GM12801 (cell line): Measurements from ENCODE around the gene TMTC2.

ENCODE experiments used
- TF ChIP-seq, protein P1 (sequence below): IDR thresholded peaks from one replicate; pipeline ENCODE4 v1.5.1; 2011; ENCODE audit warnings: control low read depth; ENCODE audit not compliant: insufficient read length; ENCODE audit errors: extremely low read depth

TMTC2 gene

DNA sequence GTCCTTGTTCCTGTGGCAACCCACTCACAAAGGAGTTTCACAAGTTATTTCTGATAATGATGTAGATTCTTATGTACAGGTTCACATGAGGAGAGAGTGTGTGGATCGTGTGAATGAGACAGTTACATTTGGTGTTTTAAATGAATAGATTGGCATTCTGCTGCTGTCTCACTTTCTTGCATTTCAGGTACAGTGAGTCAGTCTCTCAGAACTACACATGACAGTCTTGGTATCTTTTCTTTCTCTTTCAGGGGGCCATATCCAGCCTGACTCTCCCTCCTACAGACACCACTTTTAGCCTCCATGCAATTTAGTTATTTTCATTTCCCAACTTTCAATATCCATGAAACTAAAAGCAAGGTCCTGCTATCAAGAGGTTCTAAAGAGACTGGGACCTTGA is 19.9 kb upstream of the TMTC2 start:
- TF ChIP-seq, protein P1, sequence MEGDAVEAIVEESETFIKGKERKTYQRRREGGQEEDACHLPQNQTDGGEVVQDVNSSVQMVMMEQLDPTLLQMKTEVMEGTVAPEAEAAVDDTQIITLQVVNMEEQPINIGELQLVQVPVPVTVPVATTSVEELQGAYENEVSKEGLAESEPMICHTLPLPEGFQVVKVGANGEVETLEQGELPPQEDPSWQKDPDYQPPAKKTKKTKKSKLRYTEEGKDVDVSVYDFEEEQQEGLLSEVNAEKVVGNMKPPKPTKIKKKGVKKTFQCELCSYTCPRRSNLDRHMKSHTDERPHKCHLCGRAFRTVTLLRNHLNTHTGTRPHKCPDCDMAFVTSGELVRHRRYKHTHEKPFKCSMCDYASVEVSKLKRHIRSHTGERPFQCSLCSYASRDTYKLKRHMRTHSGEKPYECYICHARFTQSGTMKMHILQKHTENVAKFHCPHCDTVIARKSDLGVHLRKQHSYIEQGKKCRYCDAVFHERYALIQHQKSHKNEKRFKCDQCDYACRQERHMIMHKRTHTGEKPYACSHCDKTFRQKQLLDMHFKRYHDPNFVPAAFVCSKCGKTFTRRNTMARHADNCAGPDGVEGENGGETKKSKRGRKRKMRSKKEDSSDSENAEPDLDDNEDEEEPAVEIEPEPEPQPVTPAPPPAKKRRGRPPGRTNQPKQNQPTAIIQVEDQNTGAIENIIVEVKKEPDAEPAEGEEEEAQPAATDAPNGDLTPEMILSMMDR: no peak

DNA sequence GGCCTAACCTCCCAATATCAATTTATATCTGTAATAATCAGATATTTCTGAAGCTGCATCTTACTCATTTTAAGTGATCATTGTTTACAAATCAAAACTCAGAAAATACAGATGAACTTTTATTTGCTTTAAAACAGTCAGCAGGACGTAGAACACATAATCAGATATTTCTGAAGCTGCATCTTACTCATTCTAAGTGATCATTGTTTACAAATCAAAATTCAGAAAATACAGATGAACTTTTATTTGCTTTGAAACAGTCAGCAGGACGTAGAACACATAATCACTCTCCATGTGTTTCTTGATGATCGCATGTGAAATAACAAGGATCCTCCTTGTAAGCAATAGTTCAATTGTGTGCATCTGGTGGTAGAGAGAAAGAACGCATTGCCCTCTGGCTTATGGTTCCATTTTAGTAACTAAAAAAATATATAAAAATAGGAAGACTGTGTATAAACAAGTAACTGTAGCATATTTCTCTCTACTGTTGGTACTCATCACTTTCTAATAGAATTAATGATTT is 15.0 kb upstream of the TMTC2 start:
- TF ChIP-seq, protein P1: no peak

DNA sequence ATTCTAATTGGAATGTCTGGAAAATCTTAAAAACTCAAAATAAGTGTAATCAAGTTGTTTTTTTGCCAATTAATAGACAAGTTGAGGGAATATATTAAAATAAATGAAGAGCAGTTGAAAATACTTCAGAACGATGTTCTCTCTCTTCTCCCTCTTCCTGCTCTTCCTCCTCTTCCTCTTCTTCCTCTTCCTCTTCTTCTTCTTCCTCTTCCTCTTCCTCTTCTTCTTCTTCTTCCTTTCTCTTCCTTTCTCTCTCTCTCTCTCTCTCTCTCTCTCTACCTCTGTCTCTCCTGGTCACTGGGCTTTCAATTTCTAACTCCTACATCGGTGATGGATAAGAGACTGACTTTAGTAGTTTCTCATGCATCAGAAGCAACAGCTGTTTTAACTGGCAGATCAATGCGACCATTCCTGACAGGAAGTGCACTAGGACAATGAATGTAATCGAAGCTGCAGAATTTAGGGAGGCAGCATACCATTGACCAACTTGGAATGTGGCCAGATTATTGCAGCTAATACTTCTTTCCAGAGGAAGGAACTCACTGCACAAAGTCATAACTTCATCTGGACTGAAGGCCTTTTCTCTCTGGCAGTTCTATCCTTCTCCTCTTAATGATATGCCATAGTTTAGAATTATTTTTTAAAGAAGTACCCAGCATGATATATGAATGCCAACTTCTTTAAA is 13.8 kb upstream of the TMTC2 start:
- TF ChIP-seq, protein P1: no peak

DNA sequence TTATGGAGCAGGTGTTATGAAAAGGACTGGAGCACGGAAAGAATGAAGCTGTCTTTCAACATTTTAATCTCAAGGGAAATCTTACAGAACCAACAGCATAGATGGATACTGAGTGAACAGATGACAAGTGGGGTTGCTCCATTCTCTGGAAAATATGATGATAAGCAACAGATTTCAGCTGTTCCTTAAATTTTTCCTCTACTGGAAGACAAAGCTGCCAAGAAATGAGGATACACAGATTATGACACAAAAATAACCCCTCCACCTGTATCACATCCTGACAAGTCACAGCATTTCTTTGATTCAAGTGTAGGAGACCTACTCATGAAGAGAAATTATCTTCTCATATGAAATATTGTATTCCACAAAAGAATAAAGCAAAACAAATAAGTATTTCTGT is 13.0 kb upstream of the TMTC2 start:
- TF ChIP-seq, protein P1: no peak

DNA sequence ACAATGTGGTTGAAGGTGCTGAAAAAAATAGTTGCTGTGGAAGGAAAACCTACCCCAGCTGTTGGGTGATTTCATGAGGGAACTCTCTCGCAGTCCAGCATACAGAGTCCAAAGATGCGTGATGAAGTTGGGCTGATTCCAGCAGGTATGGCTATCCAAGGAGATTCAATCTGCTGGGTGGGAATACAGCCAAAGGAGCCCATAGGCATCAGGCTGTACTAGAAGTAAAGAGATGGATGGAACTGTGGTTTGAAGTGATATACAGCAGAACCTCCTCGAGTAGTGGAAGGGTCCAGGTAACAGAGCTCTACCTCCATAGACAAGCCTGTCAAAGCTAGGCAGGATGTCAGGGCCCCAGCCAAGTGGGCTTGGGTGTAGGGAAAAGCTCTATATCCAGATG is 11.5 kb upstream of the TMTC2 start:
- TF ChIP-seq, protein P1: no peak

DNA sequence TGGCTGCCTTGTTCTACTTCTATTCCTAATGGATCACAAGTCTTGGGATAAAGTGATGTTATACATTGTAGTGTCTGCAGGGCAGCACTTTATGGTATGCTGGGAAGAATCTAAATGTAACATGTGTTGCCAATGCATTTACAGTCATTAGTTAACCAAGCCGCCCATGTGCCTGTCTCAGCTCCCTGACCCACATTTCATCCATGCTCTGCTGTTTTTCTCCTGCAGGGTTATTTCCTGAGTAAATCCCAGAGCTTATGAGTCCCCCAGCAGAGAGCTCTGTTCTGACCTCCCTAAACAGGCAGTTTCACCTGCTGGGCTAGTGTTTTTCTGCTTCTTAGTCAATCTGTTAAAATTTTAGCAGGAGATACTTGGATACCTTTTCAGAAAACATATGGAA is 4.4 kb upstream of the TMTC2 start:
- TF ChIP-seq, protein P1: no peak

DNA sequence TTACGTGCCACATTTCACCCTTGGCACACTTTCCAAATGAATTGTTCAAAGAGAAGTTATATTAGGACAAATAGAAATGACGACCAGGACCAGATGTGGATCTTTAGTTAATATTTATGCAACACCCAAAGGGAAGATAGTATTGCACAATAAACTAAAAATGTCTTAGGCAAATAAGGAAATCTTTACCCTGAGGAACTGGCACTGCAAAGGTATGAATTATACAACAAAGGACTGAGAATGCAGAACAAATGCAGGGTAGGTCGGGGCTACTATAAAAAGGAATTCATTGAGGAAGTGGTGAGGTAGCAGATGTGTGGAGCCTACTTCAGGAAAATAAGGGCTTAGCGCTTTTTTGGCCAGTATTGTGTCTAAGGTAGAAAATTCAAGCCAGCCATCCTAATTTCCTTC is 3.9 kb upstream of the TMTC2 start:
- TF ChIP-seq, protein P1: no peak
